CD4-positive, alpha-beta memory T cell (primary cell): ENCODE measurements around the gene FBXW8. TPM values are rescaled to one million over a fixed set of nuclear protein-coding genes. Genes with fewer than 3 reads are reported as not detected.
A peak's percentile ranks its signal among the peaks of the same experiment; 100 is the strongest.

ENCODE experiments used
- CTCF ChIA-PET: fragments of 350-600 bp; sonication (Branson Sonifier 250); formaldehyde crosslinking; loops from one replicate; lab custom pipeline; 2021; ENCODE audit warnings: inconsistent platforms; ENCODE audit not compliant: partially characterized antibody; lab: Charles Lee
- POLR2A ChIA-PET: fragments of 350-600 bp; sonication (Branson Sonifier 250); formaldehyde crosslinking; loops from one replicate; lab custom pipeline; 2021; ENCODE audit not compliant: partially characterized antibody; lab: Charles Lee
- DNase-seq, 5 donors: peaks; one replicate each; pipeline versions ENCODE4 v3.0.0 to v3.0.0-alpha.2; 2020 to 2022; ENCODE audit warnings: mixed read lengths in 1 of 5
- H3K27ac ChIP-seq: one replicate; pipeline ENCODE4 v1.7.0; 2013; ENCODE audit warnings: low read depth, low read length
- H3K27me3 ChIP-seq: 2 replicates; pipeline ENCODE4 v1.7.0; 2013; ENCODE audit warnings: mild to moderate bottlenecking, low read length, moderate library complexity; ENCODE audit not compliant: insufficient read depth
- H3K36me3 ChIP-seq: 2 replicates; pipeline ENCODE4 v1.7.0; 2013; ENCODE audit warnings: mild to moderate bottlenecking, low read length, moderate library complexity; ENCODE audit not compliant: insufficient read depth
- H3K4me1 ChIP-seq: 2 replicates; pipeline ENCODE4 v1.7.0; 2013; ENCODE audit warnings: mild to moderate bottlenecking, low read length, moderate library complexity; ENCODE audit not compliant: insufficient read depth
- H3K4me3 ChIP-seq, 2 donors: one replicate each; pipeline ENCODE4 v1.7.0; 2013; ENCODE audit warnings: low read length in 2 of 2, mild to moderate bottlenecking in 1 of 2
- H3K9me3 ChIP-seq, 2 donors: one replicate each; pipeline ENCODE4 v1.7.0; 2013; ENCODE audit warnings: low read length in 2 of 2, control low read depth in 1 of 2; ENCODE audit not compliant: control insufficient read depth in 1 of 2
- H3K27ac Mint-ChIP-seq, 7 donors: one replicate each; pipeline ENCODE4 v1.8.0; 2020 to 2021; ENCODE audit warnings: mixed read lengths in 7 of 7, mild to moderate bottlenecking in 6 of 7, inconsistent platforms in 3 of 7, moderate library complexity in 3 of 7
- H3K27me3 Mint-ChIP-seq, 2 donors: one replicate each; pipeline ENCODE4 v1.8.0; 2020 to 2021; ENCODE audit warnings: mixed read lengths in 2 of 2
- H3K36me3 Mint-ChIP-seq, 2 donors: one replicate each; pipeline ENCODE4 v1.8.0; 2020 to 2021; ENCODE audit warnings: mixed read lengths in 2 of 2, inconsistent platforms in 1 of 2, mild to moderate bottlenecking in 1 of 2
- H3K4me1 Mint-ChIP-seq, 4 donors: one replicate each; pipeline ENCODE4 v1.8.0; 2020 to 2021; ENCODE audit warnings: mixed read lengths in 4 of 4, mild to moderate bottlenecking in 1 of 4
- H3K4me3 Mint-ChIP-seq, 8 donors: one replicate each; pipeline ENCODE4 v1.8.0; 2020 to 2021; ENCODE audit warnings: mixed read lengths in 8 of 8, mild to moderate bottlenecking in 7 of 8, moderate library complexity in 6 of 8, inconsistent platforms in 3 of 8
- H3K9me3 Mint-ChIP-seq, 8 donors: one replicate each; pipeline ENCODE4 v1.8.0; 2020 to 2021; ENCODE audit warnings: mixed read lengths in 8 of 8, mild to moderate bottlenecking in 5 of 8, inconsistent platforms in 3 of 8, moderate library complexity in 1 of 8
- intact Hi-C: fragments of 100-400 bp; cut with micrococcal nuclease; formaldehyde crosslinking; loops from one replicate; pipeline ENCODE4 v1.15.1; 2023
- polyA plus RNA-seq, 2 donors: library from polyadenylated mRNA; unstranded; fragments of 300-500 nt; fragmentation: Illumina TruSeq; gene quantifications; one replicate each; pipeline ENCODE4 v1.2.3, GENCODE V29; 2021
- total RNA-seq, 2 experiments: library from RNA; stranded (reverse); gene quantifications; one replicate each; pipeline ENCODE4 v1.2.3, GENCODE V29; 2021

Gene FBXW8
- total and polyA plus RNA-seq, 4 experiments from 2014 or later, result 2.3 to 10.2 (median 7.0) TPM

- Mint-ChIP-seq H3K36me3 (peaks cover 21 to 25% of the 10 kb centered on the region in 2 donors), H3K27ac (peak overlapping the region in 1 of 7 donors; percentile 65), H3K9me3 (no peaks in the 10 kb centered on the region), H3K4me3 (no peak overlapping the region), H3K27me3 (no peaks in the 10 kb centered on the region), H3K4me1 (peaks cover 0 to 10% (median 4%) of the 10 kb centered on the region in 4 donors)
- intact Hi-C loops, result loop anchor here (10.0 kb wide), 1 partner anchor 323 kb away; no protein-coding TSS in a partner anchor
- H3K27me3 ChIP-seq, result no peaks in the 10 kb centered on the region
- H3K36me3 ChIP-seq, result peaks cover 19% of the 10 kb centered on the region
- ChIA-PET POLR2A (no interaction called here), CTCF (interaction anchor here (10.3 kb wide), 1 partner anchor 92 kb away, joined by 187 read pairs; no protein-coding TSS in a partner anchor)
- DNase-seq, result no peak
- peaks cover 6% of the 10 kb centered on the region for H3K4me1 ChIP-seq
- no peak overlapping the region for H3K4me3 ChIP-seq
- H3K27ac ChIP-seq, result no peak overlapping the region
- H3K9me3 ChIP-seq, result no peaks in the 10 kb centered on the region
Observed at GRCh38 chr12:117028254-117028653, 117.5 kb downstream of the FBXW8 start.

- Mint-ChIP-seq H3K4me3 (no peak overlapping the region), H3K27ac (peak overlapping the region in 2 of 7 donors; percentile 18 to 37), H3K9me3 (no peaks in the 10 kb centered on the region), H3K27me3 (peaks cover 0 to 2% of the 10 kb centered on the region in 2 donors), H3K36me3 (peaks cover 18% of the 10 kb centered on the region in 2 donors), H3K4me1 (peaks cover 0 to 6% (median 4%) of the 10 kb centered on the region in 4 donors)
- no peaks in the 10 kb centered on the region for H3K9me3 ChIP-seq
- peaks cover 6% of the 10 kb centered on the region for H3K36me3 ChIP-seq
- H3K27ac ChIP-seq, result no peak overlapping the region
- H3K4me1 ChIP-seq, result peaks cover 5% of the 10 kb centered on the region
- no peak for DNase-seq
- ChIA-PET CTCF (no interaction called here), POLR2A (no interaction called here)
- H3K27me3 ChIP-seq, result no peaks in the 10 kb centered on the region
- H3K4me3 ChIP-seq, result no peak overlapping the region
- intact Hi-C loops, result no loop called here
Observed at GRCh38 chr12:117030187-117030900, 119.6 kb downstream of the FBXW8 start.

GRCh38 chr12:117031843-117032592 lies 121.3 kb downstream of the FBXW8 start:
- Histone ChIP-seq H3K27me3 (no peaks in the 10 kb centered on the region), H3K27ac (no peak overlapping the region), H3K4me1 (no peaks in the 10 kb centered on the region), H3K4me3 (no peak overlapping the region), H3K9me3 (no peaks in the 10 kb centered on the region), H3K36me3 (peaks cover 4% of the 10 kb centered on the region)
- intact Hi-C loops, result no loop called here
- ChIA-PET POLR2A (no interaction called here), CTCF (no interaction called here)
- Mint-ChIP-seq H3K4me3 (no peak overlapping the region), H3K27ac (peak overlapping the region in 1 of 7 donors; percentile 66), H3K27me3 (peaks cover 0 to 2% of the 10 kb centered on the region in 2 donors), H3K36me3 (peaks cover 13 to 15% of the 10 kb centered on the region in 2 donors), H3K9me3 (no peaks in the 10 kb centered on the region), H3K4me1 (peaks cover 0 to 1% (median 0%) of the 10 kb centered on the region in 4 donors)
- no peak for DNase-seq

GRCh38 chr12:117032593-117033381 lies 122.0 kb downstream of the FBXW8 start:
- CTCF ChIA-PET, result no interaction called here
- peaks cover 4% of the 10 kb centered on the region for H3K36me3 ChIP-seq
- H3K4me3 ChIP-seq, result no peak overlapping the region

GRCh38 chr12:117033382-117034221 lies 122.9 kb downstream of the FBXW8 start:
- Mint-ChIP-seq H3K4me1 (peaks cover 0 to 1% (median 0%) of the 10 kb centered on the region in 4 donors), H3K4me3 (no peak overlapping the region)
- intact Hi-C loops, result no loop called here

More at GRCh38 chr12:117032593-117033381, 122.0 kb downstream of the FBXW8 start:
- peaks cover 0 to 2% of the 10 kb centered on the region in 2 donors for H3K27me3 Mint-ChIP-seq
- peaks cover 0 to 1% (median 0%) of the 10 kb centered on the region in 4 donors for H3K4me1 Mint-ChIP-seq
- H3K4me3 Mint-ChIP-seq, result no peak overlapping the region
- Histone ChIP-seq H3K27me3 (no peaks in the 10 kb centered on the region), H3K4me1 (no peaks in the 10 kb centered on the region), H3K9me3 (no peaks in the 10 kb centered on the region), H3K27ac (no peak overlapping the region)
- POLR2A ChIA-PET, result interaction anchor here (1.1 kb wide), 1 partner anchor 61 kb away, joined by 3 read pairs; no protein-coding TSS in a partner anchor
- DNase-seq, result no peak
- H3K27ac Mint-ChIP-seq, result peak overlapping the region in 1 of 7 donors; percentile 66
- H3K36me3 Mint-ChIP-seq, result peaks cover 11 to 13% of the 10 kb centered on the region in 2 donors
- intact Hi-C loops, result no loop called here
- H3K9me3 Mint-ChIP-seq, result no peaks in the 10 kb centered on the region

GRCh38 chr12:117034249-117034648 lies 123.5 kb downstream of the FBXW8 start:
- H3K9me3 Mint-ChIP-seq, result no peaks in the 10 kb centered on the region
- H3K36me3 Mint-ChIP-seq, result peaks cover 2 to 8% of the 10 kb centered on the region in 2 donors
- intact Hi-C loops, result no loop called here
- peaks cover 0 to 2% of the 10 kb centered on the region in 2 donors for H3K27me3 Mint-ChIP-seq
- Histone ChIP-seq H3K27ac (no peak overlapping the region), H3K4me1 (no peaks in the 10 kb centered on the region), H3K9me3 (no peaks in the 10 kb centered on the region), H3K36me3 (no peaks in the 10 kb centered on the region), H3K27me3 (no peaks in the 10 kb centered on the region), H3K4me3 (no peak overlapping the region)
- no peak overlapping the region for H3K4me3 Mint-ChIP-seq
- no peak for DNase-seq
- ChIA-PET POLR2A (interaction anchor here (1.1 kb wide), 1 partner anchor 59 kb away, joined by 3 read pairs; no protein-coding TSS in a partner anchor), CTCF (interaction anchor here (1.8 kb wide), 1 partner anchor 86 kb away, joined by 6 read pairs; no protein-coding TSS in a partner anchor)
- no peak overlapping the region for H3K27ac Mint-ChIP-seq
- peaks cover 0 to 1% (median 0%) of the 10 kb centered on the region in 4 donors for H3K4me1 Mint-ChIP-seq

More at GRCh38 chr12:117033382-117034221, 122.9 kb downstream of the FBXW8 start:
- CTCF ChIA-PET, result interaction anchor here (1.8 kb wide), 1 partner anchor 87 kb away, joined by 6 read pairs; no protein-coding TSS in a partner anchor
- Histone ChIP-seq H3K36me3 (peaks cover 4% of the 10 kb centered on the region), H3K27me3 (no peaks in the 10 kb centered on the region), H3K27ac (no peak overlapping the region), H3K4me3 (no peak overlapping the region), H3K4me1 (no peaks in the 10 kb centered on the region), H3K9me3 (no peaks in the 10 kb centered on the region)
- peak overlapping the region in 1 of 7 donors; percentile 44 for H3K27ac Mint-ChIP-seq
- no peak for DNase-seq
- H3K36me3 Mint-ChIP-seq, result peaks cover 6 to 8% of the 10 kb centered on the region in 2 donors
- H3K27me3 Mint-ChIP-seq, result peaks cover 0 to 2% of the 10 kb centered on the region in 2 donors
- H3K9me3 Mint-ChIP-seq, result no peaks in the 10 kb centered on the region
- POLR2A ChIA-PET, result interaction anchor here (1.1 kb wide), 1 partner anchor 60 kb away, joined by 3 read pairs; no protein-coding TSS in a partner anchor
